GM13976 (cell line): ENCODE data around the gene PINK1.

ENCODE experiments used
- DNase-seq: peaks from one replicate; pipeline ENCODE4 v3.0.0; 2012; ENCODE audit warnings: low spot score
- in situ Hi-C: fragments of 300-500 bp; cut with MboI; formaldehyde crosslinking; loops from one replicate; pipeline ENCODE4 v1.12.0; 2022; ENCODE audit warnings: low sequenced_read_pairs, mixed read lengths, inconsistent platforms; ENCODE audit not compliant: unreplicated experiment
- TF ChIP-seq, protein P1 (sequence below): IDR thresholded peaks from 2 replicates; pipeline ENCODE4 v1.5.1; 2012; ENCODE audit warnings: borderline replicate concordance, mild to moderate bottlenecking; ENCODE audit not compliant: insufficient read depth; ENCODE audit errors: extremely low read depth, missing control alignments, control extremely low read depth

The PINK1 gene

DNA sequence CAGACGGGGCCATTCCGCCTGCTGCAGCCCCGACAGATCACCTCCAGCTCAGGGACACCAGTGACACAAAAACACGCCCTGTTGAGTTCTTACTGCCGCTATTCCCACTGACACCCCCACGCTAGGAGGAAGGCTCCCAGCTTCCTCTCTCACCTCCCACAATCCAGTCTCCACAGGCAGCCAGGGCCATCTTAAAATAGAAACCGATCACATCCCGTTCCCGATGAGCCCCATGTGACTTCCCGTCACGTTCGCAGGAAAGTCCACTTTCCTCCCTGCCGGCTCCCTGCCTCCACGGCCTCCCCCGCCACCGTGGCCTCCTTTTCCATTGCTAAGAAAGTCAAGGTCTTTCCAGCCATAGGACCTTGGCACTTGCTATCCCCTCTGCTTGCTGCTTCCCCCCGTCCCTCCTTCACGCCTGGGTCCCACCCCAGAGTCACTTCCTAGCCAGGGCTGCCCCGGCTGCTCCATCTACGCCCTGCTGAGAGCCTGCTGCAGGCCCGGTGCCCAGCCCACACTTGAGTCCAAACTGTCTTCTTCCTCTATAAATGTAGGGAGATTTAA, 51.9 kb downstream of the PINK1 start:
- DNase-seq, result no peak
- in situ Hi-C loops, result no loop called here

DNA sequence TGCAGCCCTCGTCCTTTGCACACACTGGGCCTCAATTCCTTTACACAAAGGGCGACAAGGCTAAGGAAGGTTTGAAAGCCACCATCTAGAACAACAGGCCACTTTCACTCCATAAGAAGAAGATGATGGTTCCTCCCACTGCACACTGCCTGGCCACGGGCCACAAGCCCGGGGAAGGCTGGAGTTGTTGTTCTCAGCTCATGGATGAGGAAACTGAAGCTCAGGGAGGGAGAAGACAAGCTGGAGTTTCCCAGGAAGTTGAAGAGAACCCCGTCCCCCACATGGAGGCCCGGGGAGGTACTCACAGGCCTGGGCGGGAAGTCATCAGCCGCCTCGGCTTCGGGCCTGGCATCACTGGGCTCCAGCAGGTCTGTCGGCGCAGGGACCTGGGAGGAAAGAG, 52.5 kb downstream of the PINK1 start:
- in situ Hi-C loops, result no loop called here
- DNase-seq, result no peak
- TF ChIP-seq, protein P1, sequence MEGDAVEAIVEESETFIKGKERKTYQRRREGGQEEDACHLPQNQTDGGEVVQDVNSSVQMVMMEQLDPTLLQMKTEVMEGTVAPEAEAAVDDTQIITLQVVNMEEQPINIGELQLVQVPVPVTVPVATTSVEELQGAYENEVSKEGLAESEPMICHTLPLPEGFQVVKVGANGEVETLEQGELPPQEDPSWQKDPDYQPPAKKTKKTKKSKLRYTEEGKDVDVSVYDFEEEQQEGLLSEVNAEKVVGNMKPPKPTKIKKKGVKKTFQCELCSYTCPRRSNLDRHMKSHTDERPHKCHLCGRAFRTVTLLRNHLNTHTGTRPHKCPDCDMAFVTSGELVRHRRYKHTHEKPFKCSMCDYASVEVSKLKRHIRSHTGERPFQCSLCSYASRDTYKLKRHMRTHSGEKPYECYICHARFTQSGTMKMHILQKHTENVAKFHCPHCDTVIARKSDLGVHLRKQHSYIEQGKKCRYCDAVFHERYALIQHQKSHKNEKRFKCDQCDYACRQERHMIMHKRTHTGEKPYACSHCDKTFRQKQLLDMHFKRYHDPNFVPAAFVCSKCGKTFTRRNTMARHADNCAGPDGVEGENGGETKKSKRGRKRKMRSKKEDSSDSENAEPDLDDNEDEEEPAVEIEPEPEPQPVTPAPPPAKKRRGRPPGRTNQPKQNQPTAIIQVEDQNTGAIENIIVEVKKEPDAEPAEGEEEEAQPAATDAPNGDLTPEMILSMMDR, result no peak

More for the DNA sequence above, 51.9 kb downstream of the PINK1 start:
- TF ChIP-seq, protein P1, result no peak

DNA sequence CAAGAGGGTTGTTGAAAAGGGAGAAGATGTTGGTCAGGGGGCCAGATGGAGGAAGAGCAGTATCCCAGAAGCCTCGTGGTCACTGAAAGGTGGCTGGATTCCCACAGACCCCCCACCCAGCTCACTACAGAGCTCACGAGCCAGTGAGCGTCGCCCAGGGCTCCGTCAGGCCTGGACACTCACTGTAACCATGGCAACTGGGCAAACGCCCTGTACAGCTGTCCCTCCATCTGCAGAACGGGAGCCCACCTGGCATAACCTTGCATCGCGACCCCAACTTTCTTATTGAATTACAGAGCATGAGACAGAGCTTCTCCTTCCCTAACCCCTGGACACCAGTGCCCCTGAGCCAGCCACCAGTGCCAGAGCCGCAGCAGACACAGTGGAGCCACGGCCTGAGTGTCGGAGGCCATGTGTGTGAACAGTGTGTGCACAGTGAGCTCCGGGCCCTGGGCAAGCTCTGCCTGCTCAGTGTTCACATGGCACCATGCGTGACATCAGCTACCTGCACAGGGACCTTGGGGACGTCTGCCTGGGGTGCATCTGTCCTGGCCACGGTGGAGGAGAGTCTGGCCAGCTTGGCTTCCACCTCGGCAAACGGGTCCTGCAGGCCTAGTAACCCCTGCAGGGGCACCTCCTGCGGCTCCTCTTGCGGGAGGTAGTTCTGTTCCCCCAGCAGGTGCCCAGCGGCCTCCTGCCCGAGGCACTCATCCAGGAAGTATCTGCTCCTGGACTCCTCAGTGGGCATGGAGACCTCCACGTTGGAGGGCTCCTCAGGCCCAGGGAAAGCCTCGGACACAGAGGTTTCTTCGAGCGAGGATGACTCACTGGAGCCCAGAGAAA, 53.8 kb downstream of the PINK1 start:
- in situ Hi-C loops, result no loop called here
- no peak for DNase-seq
- TF ChIP-seq, protein P1, result no peak

DNA sequence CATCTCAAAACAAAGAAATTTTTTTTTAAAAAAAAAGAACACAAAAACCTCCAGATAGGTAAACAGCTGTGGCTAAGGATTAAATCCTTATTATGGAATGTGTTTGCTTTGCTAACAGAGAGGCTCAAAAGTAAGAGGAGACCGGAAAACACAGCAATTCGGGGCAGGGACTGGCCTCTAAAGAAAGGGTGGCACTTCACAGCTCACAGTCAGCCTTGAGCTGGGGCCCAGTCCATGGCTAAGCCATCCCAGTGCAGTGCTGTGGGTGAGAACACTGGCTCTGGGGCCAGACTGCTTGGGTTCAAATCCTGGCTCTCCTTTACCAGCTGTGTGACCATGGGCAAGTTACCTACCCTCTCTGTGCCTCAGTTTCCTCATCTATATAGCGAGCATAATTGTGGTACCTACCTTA, 56.4 kb downstream of the PINK1 start:
- in situ Hi-C loops, result loop anchor here (10.0 kb wide), 1 partner anchor 505 kb away; no protein-coding TSS in a partner anchor
- TF ChIP-seq, protein P1, result no peak
- DNase-seq, result no peak

DNA sequence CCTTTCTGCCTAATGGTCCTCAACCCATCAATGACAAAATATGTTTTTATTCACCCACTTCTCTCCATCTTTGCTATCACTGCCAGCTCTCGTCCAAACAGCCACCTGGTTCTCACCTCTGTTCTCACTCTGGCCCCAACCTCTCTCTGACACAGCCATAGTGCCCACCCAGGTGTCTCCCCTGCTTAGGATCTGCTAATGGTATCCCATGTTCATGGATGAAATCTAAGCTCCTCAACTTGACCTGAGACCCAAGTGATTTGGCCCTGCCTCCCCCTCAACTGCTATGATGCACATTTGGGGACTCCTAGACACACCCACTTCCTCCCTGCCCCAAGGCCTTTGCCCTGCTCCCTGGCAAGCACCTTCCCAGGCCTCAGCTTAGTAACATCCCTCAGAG, 58.6 kb downstream of the PINK1 start:
- in situ Hi-C loops, result loop anchor here (10.0 kb wide), 1 partner anchor 503 kb away; no protein-coding TSS in a partner anchor
- DNase-seq, result no peak
- TF ChIP-seq, protein P1, result no peak

DNA sequence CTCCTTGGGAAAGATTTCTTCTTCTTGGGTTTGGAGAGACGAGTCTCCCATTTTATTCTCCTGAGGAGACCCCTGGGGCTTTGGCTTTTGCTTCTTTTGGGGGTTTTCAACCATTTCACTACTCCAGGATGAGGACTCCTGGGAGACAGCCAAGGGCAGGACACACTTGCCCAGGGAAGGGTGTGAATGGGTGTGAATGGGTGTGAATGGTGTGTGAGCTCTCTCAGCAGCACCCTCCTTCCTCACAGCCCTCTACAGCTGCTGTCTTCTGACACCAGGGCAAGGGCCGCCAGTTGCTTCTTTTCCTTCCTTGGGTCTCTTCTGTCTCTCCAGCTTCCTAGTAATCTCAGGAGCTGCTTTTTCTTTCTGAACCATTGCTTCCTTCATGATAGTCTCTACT, 60.4 kb downstream of the PINK1 start:
- in situ Hi-C loops, result loop anchor here (10.0 kb wide), 1 partner anchor 501 kb away; no protein-coding TSS in a partner anchor
- DNase-seq, result no peak
- TF ChIP-seq, protein P1, result no peak
